ENCODE results near the gene NAV1. TPM values are rescaled to one million over a fixed set of nuclear protein-coding genes. Genes with fewer than 3 reads are reported as not detected.
"Not testable (repeated sequence)": the region's sequence is repeated elsewhere in the genome, so short reads cannot be mapped to it uniquely, and the experiment has no call there.

The NAV1 gene
- total RNA-seq, 1 experiment from 2014 or later, result 2.9 TPM

DNA sequence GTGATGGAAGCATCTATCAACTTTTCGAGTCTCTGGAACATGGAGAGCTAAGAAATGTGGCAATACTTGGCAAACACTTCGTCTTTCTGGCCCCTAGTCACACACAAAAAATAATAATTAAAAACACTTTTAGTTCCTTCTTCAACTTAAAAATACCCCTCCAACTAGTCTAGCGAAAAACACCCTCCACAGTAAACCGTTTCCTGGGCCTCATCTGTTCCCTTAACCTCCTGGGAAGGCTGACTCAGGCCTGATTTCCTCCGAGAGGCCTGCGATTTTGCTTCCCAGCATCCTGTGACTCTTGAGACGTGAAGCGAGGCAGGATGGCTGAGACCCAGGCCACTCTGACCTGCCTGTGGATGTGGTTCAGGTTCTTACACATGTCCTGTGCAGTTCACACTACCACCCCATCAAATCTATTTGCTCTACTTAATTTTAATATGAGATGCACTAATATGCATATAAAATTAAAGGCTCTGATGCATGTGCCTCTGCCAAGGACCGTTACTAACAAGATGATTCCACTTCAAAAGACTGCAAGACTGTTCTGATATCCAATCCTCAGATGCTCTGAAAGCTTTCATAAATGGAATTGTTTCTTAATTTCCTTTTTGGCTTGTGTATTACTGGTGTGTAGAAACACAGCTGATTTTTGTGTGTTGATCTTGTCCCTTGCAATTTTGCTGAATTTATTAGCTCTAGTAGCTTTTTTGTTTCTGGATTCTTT is 3.5 kb downstream of the NAV1 start:
- Histone ChIP-seq H3K27me3 (ENCODE audit: low read length) (no peaks in the 10 kb centered on the region), H3K27ac (ENCODE audit: low read length) (no peak overlapping the region), H3K79me2 (ENCODE audit: low read length) (no peaks in the 10 kb centered on the region), H3K9ac (ENCODE audit: low read length) (no peak overlapping the region), H3K9me2 (replicated peaks; ENCODE audit: insufficient read depth, low read length) (no peaks in the 10 kb centered on the region), H3K36me3 (ENCODE audit: insufficient read depth, low read length) (no peaks in the 10 kb centered on the region), H3K9me3 (ENCODE audit: low read length) (no peaks in the 10 kb centered on the region), H3K4me1 (ENCODE audit: low read length) (no peaks in the 10 kb centered on the region; the same call in 1 of the 2 replicates), H3K4me2 (ENCODE audit: low read depth, low read length, poor library complexity, severe bottlenecking) (no peak overlapping the region), H2AFZ (ENCODE audit: low read length) (no peak overlapping the region), H4K20me1 (ENCODE audit: insufficient read depth, low read depth, low read length) (no peaks in the 10 kb centered on the region), H3K4me3 (ENCODE audit: low read length) (no peak overlapping the region)
- DNase-seq, result peak; percentile 26

DNA sequence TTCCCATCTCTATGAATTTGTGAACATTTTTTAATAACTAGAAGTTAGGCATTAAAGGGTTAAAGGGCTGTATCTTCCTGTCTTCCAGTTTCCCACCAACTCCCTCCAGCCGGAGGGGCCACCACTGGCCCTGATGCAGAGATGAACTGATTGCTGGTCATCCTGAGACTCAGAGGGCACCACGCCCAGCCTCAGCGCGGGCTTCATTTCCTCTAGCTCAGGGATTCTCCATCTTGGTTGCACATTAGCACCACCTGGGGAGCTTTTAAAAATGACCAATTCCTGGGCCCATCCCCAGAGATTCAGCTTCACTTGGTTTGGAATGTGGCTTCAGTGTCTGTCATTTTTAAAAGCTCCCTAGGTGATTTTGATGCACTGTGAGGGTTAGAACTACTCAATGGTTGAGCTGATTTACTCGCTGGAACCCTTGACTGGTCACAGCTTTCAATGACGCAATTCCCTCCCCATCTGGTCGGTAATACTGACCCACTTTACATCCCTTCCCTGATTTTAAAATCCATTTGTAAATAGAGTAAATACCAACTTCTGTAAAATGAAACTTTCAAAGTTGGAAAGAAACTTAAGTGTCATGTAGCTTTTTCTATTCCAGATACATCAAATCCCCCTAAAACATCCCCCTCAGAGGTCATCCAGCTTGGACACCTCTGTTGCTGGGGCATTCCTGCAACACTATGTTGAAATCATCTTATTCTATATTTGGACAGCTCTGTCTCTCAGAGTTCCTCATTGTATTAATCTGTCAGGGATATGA is 5.1 kb downstream of the NAV1 start:
- DNase-seq, result peak; percentile 35
- no peaks in the 10 kb centered on the region for H3K9me2 ChIP-seq (replicated peaks; ENCODE audit: insufficient read depth, low read length)
- H3K36me3 ChIP-seq (ENCODE audit: insufficient read depth, low read length), result no peaks in the 10 kb centered on the region
- no peak overlapping the region for H3K9ac ChIP-seq (ENCODE audit: low read length)
- H2AFZ ChIP-seq (ENCODE audit: low read length), result no peak overlapping the region
- H3K27ac ChIP-seq (ENCODE audit: low read length), result no peak overlapping the region
- H3K27me3 ChIP-seq (ENCODE audit: low read length), result no peaks in the 10 kb centered on the region
- no peaks in the 10 kb centered on the region; the same call in 1 of the 2 replicates for H3K4me1 ChIP-seq (ENCODE audit: low read length)
- no peak overlapping the region for H3K4me3 ChIP-seq (ENCODE audit: low read length)
- H3K79me2 ChIP-seq (ENCODE audit: low read length), result no peaks in the 10 kb centered on the region
- no peaks in the 10 kb centered on the region for H4K20me1 ChIP-seq (ENCODE audit: insufficient read depth, low read depth, low read length)
- H3K4me2 ChIP-seq (ENCODE audit: low read depth, low read length, poor library complexity, severe bottlenecking), result no peak overlapping the region
- H3K9me3 ChIP-seq (ENCODE audit: low read length), result no peaks in the 10 kb centered on the region

DNA sequence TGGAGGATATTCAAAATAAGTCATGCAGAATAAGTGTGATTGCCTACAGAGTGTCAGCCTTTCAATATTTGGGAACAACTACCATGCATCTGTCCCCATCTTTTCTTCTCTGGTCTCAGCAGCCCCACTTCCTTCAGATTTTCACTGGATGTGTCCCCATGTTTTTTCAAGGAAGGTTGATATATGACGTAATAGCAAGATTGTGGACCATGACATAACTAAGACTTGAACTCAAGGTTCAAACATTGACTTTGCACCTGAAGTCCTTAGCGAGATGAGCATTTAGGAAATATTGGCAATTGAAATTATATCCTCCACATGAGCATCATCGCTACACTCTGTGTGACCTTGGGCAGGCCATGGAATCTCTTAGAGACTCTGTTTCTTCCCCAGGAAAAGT is 5.8 kb downstream of the NAV1 start:
- H3K4me1 ChIP-seq (ENCODE audit: low read length), result no peaks in the 10 kb centered on the region; the same call in 1 of the 2 replicates
- no peaks in the 10 kb centered on the region for H4K20me1 ChIP-seq (ENCODE audit: insufficient read depth, low read depth, low read length)
- no peak overlapping the region for H2AFZ ChIP-seq (ENCODE audit: low read length)
- H3K9ac ChIP-seq (ENCODE audit: low read length), result no peak overlapping the region
- no peak overlapping the region for H3K27ac ChIP-seq (ENCODE audit: low read length)
- H3K79me2 ChIP-seq (ENCODE audit: low read length), result no peaks in the 10 kb centered on the region
- no peaks in the 10 kb centered on the region for H3K9me3 ChIP-seq (ENCODE audit: low read length)
- no peak overlapping the region for H3K4me3 ChIP-seq (ENCODE audit: low read length)
- H3K36me3 ChIP-seq (ENCODE audit: insufficient read depth, low read length), result no peaks in the 10 kb centered on the region
- no peaks in the 10 kb centered on the region for H3K9me2 ChIP-seq (replicated peaks; ENCODE audit: insufficient read depth, low read length)
- H3K27me3 ChIP-seq (ENCODE audit: low read length), result no peaks in the 10 kb centered on the region
- peak; percentile 14 for DNase-seq
- H3K4me2 ChIP-seq (ENCODE audit: low read depth, low read length, poor library complexity, severe bottlenecking), result no peak overlapping the region

DNA sequence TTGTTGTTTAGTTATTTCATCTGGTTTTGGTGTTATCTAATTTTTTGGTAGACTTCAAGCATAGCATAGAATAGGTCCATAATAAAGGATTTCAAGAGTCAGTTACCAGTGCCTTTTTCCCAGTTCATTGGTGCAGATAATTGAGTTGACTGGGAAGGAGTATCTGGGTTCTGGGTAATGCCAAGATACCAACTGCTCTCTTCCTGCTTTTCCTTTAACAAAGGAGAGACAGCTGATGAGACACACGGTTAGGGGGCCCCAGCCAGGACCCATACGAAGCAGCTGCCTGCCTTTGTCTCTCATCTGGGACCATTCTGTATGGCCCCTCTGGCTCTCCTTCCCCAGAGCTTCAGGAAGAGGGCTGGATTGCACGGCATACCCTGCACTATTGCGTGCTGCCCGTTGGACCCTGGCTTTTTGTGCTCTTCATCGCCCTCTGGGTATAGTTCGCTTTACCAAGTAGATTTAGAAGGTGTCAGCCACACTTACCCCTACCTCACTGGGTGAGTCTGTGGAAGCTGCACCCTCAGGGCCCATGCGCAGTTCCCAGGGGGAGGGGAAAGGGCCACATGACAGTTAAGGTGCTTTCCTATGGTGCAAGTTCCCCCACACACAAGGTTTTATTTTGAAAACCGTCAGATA is 7.0 kb downstream of the NAV1 start:
- no peak overlapping the region for H3K4me2 ChIP-seq (ENCODE audit: low read depth, low read length, poor library complexity, severe bottlenecking)
- 0 out of 2 replicates have a peak overlapping the region, but pooled peaks have one; percentile 33 for H2AFZ ChIP-seq (ENCODE audit: low read length)

GRCh38 chr1:201549522-201549921 is 10.6 kb downstream of the NAV1 start:
- not testable (repeated sequence) for H3K4me1 ChIP-seq (ENCODE audit: low read length); H3K9me2 ChIP-seq (replicated peaks; ENCODE audit: insufficient read depth, low read length); H2AFZ ChIP-seq (ENCODE audit: low read length); H3K27me3 ChIP-seq (ENCODE audit: low read length); H3K27ac ChIP-seq (ENCODE audit: low read length); H4K20me1 ChIP-seq (ENCODE audit: insufficient read depth, low read depth, low read length); H3K4me3 ChIP-seq (ENCODE audit: low read length); H3K36me3 ChIP-seq (ENCODE audit: insufficient read depth, low read length); H3K9me3 ChIP-seq (ENCODE audit: low read length); H3K4me2 ChIP-seq (ENCODE audit: low read depth, low read length, poor library complexity, severe bottlenecking); DNase-seq; H3K9ac ChIP-seq (ENCODE audit: low read length); H3K79me2 ChIP-seq (ENCODE audit: low read length)

More for the DNA sequence above, 7.0 kb downstream of the NAV1 start:
- Histone ChIP-seq H3K4me3 (ENCODE audit: low read length) (no peak overlapping the region), H3K9me3 (ENCODE audit: low read length) (no peaks in the 10 kb centered on the region), H3K36me3 (ENCODE audit: insufficient read depth, low read length) (no peaks in the 10 kb centered on the region), H3K4me1 (ENCODE audit: low read length) (no peaks in the 10 kb centered on the region), H3K79me2 (ENCODE audit: low read length) (no peaks in the 10 kb centered on the region), H3K27me3 (ENCODE audit: low read length) (no peaks in the 10 kb centered on the region), H4K20me1 (ENCODE audit: insufficient read depth, low read depth, low read length) (no peaks in the 10 kb centered on the region), H3K9ac (ENCODE audit: low read length) (no peak overlapping the region), H3K9me2 (replicated peaks; ENCODE audit: insufficient read depth, low read length) (no peaks in the 10 kb centered on the region), H3K27ac (ENCODE audit: low read length) (no peak overlapping the region)
- peak; percentile 62 for DNase-seq

GRCh38 chr1:201551096-201551495 is 12.2 kb downstream of the NAV1 start:
- Histone ChIP-seq H3K9ac (ENCODE audit: low read length) (no peak overlapping the region), H3K9me3 (ENCODE audit: low read length) (no peaks in the 10 kb centered on the region), H3K79me2 (ENCODE audit: low read length) (no peaks in the 10 kb centered on the region)

DNA sequence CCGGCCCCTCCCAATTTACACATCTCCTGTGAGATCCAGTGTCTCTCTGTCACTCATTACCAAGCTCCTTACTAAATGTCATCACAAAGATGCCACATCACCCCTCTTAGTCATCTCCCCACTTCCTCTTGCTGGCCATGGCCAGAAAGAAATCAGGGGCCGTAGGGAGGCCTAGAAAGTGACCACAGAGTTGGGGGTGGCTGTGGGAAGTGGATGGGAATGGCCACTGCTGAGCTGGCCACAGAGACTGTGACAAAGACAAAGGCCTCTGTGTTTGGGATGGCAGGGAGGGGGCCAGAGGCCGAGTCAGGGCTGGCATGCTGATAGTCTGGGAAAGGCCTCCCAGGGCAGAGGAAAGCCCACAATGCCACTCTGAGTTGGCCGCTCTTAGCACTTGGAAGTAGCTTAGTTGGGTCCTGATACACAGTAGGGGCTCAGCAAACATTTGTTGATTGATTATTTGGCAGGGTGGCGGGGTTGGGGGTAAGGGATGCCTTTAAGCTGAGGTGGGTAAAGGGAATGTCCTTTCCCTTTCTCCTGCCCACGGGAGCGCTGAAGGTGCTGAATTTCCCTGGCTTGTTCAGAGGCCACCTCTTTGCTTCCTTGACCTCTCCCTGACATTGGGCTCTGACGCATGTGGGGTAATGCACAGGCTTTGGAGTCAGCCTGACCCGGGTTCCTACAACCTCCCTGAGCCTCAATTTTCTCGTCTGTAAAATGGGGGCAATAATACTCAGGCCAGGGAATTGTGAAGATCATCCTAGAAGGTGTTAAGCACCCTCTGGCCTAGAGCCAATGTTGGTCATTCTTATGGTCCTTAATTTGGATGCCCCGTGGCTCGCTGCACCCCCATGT is 13.2 kb downstream of the NAV1 start:
- no peak overlapping the region for H3K9ac ChIP-seq (ENCODE audit: low read length)

More at GRCh38 chr1:201551096-201551495, 12.2 kb downstream of the NAV1 start:
- no peaks in the 10 kb centered on the region for H3K9me2 ChIP-seq (replicated peaks; ENCODE audit: insufficient read depth, low read length)
- no peaks in the 10 kb centered on the region for H4K20me1 ChIP-seq (ENCODE audit: insufficient read depth, low read depth, low read length)
- no peak for DNase-seq
- no peaks in the 10 kb centered on the region for H3K27me3 ChIP-seq (ENCODE audit: low read length)
- no peak overlapping the region for H3K4me2 ChIP-seq (ENCODE audit: low read depth, low read length, poor library complexity, severe bottlenecking)
- no peaks in the 10 kb centered on the region for H3K36me3 ChIP-seq (ENCODE audit: insufficient read depth, low read length)
- H2AFZ ChIP-seq (ENCODE audit: low read length), result no peak overlapping the region
- no peaks in the 10 kb centered on the region for H3K4me1 ChIP-seq (ENCODE audit: low read length)
- no peak overlapping the region for H3K4me3 ChIP-seq (ENCODE audit: low read length)
- no peak overlapping the region for H3K27ac ChIP-seq (ENCODE audit: low read length)

More for the DNA sequence above, 13.2 kb downstream of the NAV1 start:
- no peaks in the 10 kb centered on the region for H3K36me3 ChIP-seq (ENCODE audit: insufficient read depth, low read length)
- H3K79me2 ChIP-seq (ENCODE audit: low read length), result no peaks in the 10 kb centered on the region
- no peaks in the 10 kb centered on the region for H3K4me1 ChIP-seq (ENCODE audit: low read length)
- no peaks in the 10 kb centered on the region for H4K20me1 ChIP-seq (ENCODE audit: insufficient read depth, low read depth, low read length)
- no peak overlapping the region for H3K4me2 ChIP-seq (ENCODE audit: low read depth, low read length, poor library complexity, severe bottlenecking)
- H3K4me3 ChIP-seq (ENCODE audit: low read length), result no peak overlapping the region
- no peaks in the 10 kb centered on the region for H3K9me3 ChIP-seq (ENCODE audit: low read length)
- no peak overlapping the region for H2AFZ ChIP-seq (ENCODE audit: low read length)
- DNase-seq, result no peak
- H3K27ac ChIP-seq (ENCODE audit: low read length), result no peak overlapping the region
- H3K9me2 ChIP-seq (replicated peaks; ENCODE audit: insufficient read depth, low read length), result no peaks in the 10 kb centered on the region
- no peaks in the 10 kb centered on the region for H3K27me3 ChIP-seq (ENCODE audit: low read length)

Measured in Karpas-422 (cell line).